Medulla oblongata (tissue), 1 donor: ENCODE measurements around the gene KCNMB1.
"Not testable (repeated sequence)": the region's sequence is repeated elsewhere in the genome, so short reads cannot be mapped to it uniquely, and the experiment has no call there.

Experiments used
- DNase-seq: peaks from one replicate; pipeline ENCODE4 v3.0.0-alpha.2; 2015; ENCODE audit errors: extremely low spot score

Gene KCNMB1

DNA sequence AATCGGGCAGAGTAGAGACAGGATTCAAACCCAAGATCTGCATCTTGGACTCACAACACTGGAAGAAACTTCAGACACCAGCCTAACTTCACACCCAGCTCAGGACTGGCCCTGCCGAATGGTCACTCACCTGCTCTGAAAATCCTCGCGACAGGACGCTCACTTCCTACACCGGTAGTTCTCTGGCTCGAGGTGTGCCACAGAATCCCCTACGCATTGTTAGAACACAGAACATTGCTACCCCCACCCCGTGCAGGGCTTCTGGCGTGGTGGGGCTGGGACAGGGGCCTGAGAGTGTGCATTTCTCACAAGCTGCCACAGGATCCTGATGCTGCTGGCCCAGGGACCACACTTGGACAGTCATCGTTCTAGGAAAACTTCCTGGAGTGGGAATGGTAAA, 12.1 kb downstream of the KCNMB1 start:
- no peak for DNase-seq

DNA sequence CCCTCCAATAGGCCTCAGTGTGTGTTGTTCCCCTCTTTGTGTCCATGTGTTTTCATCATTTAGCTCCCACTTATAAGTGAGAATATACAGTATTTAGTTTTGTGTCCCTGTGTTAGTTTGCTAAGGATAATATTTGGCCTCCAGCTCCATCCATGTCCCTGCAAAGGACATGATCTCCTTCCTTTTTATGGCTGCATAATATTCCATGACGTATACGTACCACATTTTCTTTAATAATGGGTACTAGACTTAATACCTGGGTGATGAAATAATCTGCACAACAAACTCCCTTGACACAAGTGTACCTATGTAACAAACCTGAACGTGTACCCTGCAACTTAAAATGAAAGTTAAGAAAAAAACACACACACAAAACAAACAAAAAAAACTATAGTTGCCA, 12.6 kb downstream of the KCNMB1 start:
- DNase-seq: not testable (repeated sequence)

DNA sequence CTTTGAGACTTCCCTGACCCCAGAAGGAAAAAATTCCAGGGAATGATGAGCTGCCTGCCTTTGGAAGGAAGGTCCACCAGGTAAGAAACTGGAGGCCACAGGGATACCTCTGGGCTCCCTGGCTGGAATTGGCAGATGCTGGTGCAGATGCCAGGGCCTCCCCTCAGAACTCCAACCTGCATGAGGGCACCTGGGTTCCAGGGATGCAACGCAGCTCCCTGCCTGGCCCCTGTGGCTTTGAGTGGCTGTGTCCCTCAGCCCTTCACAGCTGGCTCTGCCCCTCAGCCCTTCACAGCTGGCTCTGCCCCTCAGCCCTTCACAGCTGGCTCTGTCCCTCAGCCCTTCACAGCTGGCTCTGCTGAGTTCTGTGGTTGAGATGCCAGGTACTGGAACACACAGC, 13.9 kb downstream of the KCNMB1 start:
- no peak for DNase-seq

DNA sequence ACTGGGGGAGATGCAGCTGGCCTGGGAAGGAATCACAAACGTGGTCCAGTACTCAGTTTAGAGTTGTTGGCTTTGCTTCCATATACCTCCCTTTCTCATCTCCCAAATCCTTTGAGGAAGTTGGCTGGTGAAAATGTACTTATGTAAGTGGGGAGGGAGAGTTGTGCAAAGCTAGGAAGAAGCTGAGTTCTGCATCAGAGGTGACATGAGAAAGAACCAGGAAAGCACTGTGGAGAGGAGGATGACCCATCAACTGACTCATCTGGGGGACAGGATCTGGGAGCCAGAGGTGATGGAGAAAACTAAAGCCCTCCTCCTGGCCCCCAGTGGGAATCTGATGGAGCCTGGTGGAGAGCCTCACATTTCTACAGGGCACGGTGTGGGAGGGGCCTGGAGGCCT, 16.2 kb downstream of the KCNMB1 start:
- DNase-seq: no peak

DNA sequence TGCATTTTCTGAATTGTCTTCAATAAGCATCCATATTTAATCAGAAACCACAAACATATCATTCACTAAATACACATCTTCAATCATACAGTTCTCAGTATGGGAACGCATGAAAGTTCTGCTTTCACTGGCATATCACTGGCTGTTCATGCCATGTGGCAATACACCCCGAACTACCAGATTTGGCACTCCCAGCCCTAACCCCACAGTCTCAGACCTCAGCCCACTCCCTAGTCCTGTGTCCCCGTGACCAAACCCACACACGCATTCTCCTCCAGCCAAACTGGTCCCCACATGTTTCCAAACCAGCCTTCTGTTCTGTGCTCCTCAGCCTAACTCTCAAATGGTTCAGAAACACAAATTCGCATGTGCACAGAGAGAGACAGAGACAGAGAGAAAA, 20.6 kb downstream of the KCNMB1 start:
- DNase-seq: peak; percentile 65

DNA sequence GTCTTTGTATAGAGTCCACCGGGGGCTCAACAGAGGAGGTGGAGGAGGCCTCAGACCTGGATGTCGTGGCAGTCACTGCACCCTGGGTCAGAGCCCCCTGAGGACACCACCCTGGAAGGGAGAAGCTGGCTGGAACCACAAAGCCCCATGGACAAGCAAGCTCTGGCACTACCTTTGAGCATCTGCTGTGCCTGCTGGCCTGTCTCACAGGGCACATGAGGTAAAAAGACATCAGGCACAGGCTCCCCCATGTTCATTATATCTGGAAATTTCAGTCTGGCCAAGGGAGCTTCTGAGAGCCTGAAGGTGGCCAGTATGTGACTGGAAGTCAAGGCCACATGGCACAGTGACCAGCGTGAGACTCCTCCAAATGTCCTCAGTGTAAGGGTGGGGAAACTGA, 22.9 kb downstream of the KCNMB1 start:
- DNase-seq: no peak

DNA sequence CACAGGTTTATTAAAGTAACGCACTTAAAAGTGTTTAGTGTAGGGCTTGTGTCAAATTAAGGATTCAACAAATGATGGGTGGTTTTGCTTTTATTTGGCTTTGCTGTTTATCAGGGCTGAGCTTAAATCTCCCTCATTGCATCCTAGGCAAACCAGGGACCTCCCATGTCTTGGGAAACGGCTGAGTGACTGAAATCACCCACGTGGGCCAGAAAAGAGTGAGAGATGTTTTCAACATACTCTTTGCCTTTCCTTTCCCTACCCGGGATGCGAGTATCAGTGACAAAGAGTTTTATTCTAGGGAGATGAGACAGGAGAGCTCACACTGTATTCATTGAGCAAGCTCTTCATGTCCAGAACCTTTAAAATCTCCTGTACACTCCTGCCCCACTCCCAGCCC, 23.3 kb downstream of the KCNMB1 start:
- DNase-seq: no peak

DNA sequence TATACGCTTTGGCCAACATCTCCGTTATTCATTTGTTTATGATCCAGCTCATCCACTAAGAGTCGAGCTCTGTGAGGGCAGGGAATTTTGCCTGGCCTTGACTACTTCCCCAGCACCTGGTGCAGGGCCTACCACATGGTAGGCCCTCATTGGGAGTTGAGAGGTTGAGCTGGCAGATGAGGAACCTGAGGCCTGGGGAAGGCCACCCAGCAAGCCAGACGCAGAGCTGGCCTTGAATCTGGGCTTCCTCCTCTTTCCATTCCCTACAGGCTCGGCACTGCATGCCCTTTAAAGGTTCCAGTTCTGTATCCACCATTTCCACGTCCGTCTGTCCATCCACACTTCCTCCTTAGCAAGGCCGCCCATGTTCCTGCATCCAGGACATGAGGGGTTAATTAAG, 24.2 kb downstream of the KCNMB1 start:
- no peak for DNase-seq

DNA sequence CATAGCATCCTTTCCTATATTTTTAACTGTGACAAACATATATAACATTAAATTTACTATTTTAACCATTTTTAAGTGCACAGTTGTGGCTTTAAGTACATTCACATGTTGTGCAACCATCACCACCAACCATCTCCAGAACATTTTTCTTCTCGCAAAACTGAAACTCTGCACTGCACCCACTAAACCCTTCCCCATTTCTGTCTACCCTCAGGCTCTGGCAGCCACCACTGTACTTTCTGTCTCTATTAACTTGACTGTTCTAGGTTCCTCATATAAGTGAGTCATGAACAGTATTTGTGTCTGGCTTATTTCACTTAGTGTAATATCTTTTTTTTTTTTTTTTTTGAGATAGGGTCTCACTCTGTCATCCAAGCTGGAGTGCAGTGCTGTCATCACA, 25.5 kb downstream of the KCNMB1 start:
- peak; percentile 56 for DNase-seq

DNA sequence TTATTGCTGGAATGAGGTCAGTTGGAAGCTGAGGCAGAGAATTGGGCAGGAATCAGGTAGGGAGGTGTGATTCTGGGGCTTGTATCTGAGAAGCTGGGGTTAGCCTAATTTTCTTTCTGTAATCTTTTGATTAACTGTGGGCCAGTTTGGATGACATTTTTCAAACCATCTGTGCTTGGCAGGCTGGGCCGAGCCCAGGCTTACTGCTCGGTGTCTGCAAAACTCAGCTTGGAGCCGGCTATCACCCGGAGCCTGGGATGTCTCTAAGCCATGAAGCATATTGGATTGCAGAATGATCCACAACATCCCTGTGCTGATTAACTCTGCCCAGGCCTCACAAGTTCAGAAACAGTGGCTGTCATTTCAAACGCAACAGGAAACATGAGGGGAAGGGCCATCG, 26.5 kb downstream of the KCNMB1 start:
- DNase-seq: no peak

DNA sequence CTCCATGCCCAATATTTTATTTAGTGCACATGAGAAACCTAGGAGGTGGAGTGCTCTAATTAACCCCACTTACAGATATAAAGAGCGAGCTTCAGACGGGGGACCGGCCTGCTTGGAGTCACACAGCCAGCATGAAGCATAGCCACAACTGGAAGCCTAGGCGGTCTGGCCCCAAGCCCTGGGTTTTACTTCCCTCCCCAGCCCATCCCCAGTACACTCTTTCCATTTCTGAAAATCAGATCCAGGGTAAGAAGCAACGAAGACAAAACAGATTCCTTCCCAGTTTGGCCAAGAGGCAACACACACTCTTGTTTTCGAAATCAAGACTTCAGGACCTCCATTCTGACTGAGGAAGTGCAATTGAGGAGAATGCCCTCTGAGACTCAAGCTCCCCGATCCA, 27.1 kb downstream of the KCNMB1 start:
- DNase-seq: peak; percentile 54

DNA sequence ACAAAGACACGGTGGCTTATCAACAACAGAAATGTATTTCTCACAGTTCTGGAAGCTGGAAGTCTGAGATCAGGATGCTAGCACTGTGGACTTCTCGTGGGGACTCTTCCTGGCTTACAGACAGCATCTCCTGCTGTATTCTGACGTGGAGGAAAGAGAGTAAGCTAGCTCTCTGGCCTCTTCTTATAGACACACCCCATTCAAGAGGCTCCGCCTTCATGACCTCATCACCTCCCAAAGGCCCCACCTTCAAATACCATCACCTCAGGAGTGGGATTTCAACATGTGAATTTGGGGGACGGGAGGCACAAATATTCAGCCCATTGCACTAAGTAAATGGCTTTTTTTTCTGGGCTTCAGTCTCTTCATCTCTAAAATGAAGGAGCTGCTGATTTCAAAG, 27.6 kb downstream of the KCNMB1 start:
- no peak for DNase-seq

DNA sequence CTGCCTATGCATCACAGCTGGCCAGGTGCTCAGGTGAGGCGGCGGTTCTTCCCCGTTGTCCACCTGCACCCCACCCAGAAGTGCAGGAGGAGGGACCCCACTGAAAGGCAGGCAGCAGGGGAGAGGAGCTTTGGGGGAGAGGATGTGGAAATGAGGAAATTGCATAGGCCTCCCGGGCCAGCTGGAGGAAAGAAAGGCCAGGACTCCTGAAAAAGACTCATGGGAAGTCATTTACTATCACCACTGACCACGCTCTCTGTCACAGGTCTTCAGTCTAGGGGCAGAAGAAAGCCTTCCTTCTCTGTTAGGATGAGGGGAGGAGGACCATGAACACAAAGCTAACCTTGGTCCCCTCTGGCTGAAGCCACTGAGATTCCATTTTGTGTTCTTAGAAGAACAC, 28.1 kb downstream of the KCNMB1 start:
- DNase-seq: peak; percentile 38

DNA sequence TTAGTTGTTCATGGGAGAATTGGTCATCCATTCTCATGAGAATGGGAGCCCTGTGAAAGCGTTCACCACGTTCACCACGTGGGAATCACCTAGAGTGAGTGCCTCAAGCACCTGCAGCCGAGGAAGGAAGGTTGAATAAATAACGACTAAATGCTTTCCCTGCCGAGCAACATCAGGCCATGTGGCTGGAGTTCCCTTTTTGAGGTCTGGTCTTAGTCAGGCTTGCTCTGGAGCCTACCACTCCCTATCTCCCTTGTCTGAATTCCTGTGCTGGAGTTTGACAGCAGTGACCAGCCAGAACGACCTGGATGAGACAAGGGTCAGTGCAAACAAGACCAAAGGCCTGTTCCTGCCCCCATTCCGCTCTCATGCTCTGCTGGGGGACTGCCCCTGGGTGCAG, 28.5 kb downstream of the KCNMB1 start:
- DNase-seq: peak; percentile 60

DNA sequence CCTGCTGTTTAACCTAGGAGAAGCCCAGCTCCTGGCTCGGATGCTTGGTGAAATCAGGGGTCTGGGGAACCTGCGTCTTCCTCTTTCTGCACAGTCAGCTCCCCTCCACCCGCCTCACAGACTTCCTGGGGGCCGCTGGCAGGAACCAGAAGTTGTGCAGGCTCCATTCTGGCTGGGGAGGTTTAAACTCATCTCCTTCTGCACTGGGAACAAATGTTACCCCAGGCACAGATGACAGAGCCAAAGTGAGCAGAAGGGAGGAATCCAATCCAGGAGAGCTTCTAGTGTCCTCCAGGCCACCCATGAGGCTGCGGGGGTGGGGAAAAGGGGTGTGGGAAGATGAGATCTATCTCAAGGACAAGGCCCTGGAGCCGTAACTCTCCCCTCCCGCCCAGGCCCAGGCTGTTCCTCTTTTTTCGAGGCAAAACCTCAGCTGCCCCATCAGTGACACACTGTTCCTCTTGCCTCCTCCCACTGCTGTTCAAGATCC, 31.2 kb downstream of the KCNMB1 start:
- peak; percentile 76 for DNase-seq

DNA sequence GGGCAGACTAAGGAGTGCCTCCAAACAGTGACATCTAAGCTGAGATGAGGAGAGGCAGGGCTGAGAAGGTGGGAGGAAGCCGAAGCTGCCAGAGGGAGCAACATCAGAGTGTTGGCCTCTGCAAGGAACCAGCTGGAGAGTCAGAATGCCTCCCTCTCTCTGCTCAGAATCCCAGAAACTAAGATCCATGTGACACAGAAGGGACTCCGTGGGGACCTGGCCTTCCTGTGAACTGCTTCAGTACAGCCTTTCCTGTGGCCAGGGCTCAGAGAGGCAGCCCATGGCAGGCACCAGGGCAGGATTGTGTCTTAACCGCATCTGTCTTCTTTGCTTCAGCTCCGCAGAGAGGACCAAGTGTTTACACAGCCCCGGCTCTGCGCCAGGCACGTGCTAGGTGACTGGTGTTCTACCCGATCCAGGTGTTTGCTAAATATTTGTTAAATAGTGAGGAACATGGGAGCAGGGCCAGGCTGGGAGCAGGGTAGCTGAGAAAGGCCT, 33.5 kb downstream of the KCNMB1 start:
- DNase-seq: no peak

DNA sequence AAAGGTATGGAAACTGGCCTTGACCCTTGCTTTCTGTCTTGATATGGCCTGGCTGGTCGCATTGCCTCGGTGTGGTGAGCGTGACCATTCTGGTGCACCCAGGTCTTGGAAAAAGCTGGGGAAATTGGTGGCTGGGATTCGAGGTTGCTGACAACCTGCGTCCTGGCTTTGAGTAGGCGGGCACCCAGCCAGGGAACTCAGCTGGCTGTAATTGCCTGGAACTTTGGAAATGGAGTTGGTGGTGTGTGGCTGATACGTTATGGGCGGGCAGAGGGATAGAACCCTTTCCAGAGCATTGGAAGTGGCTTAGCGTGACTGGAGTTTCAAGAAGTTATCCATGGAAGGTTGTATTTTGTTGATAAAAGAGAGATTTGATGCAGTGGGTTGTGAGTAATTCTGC, 35.2 kb downstream of the KCNMB1 start:
- DNase-seq: no peak

DNA sequence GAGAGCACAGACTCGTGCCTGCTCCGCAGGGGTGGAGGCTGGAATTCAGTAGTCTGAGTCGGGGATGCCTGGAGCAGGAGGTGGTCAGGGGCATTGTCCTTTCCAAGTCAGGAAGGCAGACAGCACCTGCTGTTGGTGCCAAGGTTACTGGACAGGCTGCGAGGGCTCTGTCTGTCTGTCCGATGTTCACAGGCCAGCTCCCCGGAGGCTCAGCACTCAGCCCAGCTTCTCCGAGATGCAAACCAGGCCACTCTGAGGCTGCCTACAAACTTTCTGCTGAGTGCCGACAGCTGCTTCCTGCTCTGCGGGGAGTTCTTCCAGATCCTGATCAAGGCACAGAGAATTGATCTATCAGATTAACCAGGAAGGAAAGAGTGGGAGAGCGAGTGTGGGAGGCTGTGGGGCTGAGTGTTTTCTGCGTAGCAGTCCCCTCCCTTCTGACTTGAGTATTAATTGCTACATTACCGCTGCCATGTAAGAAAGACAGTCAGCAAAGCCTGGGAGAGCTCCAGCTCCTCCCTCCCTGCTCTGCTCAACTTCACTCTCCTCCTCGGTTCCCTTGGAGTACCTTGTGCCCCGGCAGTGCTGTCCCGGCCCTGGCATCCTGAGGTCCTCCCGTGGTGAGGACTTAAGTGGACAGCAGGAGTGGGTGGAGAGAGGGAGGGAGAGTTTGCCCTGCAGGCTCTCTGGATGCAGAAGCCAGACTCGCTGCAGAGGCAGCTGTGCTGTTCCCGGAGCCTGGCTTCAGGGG, 36.0 kb downstream of the KCNMB1 start:
- DNase-seq: no peak

DNA sequence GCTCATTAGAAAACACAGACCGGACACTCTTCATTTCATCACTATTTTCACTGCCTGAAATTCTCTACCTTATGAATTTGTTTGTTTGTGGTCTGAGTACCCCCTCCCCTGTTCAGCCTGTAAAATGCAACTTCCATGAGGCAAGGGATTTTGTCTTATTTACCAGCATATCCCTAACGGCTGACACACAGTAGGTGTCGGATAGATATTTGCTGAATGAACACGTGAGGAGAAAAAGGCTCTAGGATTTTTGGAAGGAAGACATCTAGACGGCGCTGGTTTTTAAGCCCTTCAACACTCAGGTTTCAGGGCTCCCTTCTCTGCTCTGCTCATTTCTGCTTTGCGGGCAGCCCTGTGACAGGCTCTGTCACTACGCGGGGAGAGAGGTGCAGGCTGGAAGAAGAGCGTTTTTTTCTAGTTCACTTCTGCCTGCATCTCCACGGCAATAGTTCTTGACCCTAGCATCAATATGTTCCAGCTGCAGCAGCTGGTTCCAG, 41.0 kb downstream of the KCNMB1 start:
- DNase-seq: peak; percentile 59

DNA sequence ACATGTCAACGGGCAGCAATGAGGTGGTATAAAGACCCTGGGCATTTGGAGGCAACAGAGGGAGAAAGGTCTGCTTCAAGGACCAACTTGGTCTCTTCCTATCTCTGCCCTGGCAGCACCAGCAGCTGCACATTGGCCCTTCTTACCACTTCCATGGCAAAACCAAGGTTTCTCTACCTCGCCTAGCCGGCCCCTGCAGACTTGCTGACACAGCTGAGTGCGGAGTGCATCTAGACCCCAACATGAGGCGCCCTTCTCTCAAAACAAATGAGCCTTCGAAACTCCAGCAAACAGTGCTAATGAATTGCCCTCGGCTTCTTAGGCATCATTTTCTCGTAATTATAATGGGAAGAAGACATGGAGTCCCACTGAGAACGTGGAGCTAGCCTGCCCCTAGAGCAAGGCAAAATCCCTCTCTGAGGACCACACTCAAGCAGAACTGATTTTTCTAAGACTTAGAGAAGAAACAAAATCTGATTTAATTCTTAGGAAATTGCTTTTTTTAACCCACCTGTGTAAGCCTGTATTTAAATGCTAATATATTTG, 42.1 kb downstream of the KCNMB1 start:
- DNase-seq: no peak

DNA sequence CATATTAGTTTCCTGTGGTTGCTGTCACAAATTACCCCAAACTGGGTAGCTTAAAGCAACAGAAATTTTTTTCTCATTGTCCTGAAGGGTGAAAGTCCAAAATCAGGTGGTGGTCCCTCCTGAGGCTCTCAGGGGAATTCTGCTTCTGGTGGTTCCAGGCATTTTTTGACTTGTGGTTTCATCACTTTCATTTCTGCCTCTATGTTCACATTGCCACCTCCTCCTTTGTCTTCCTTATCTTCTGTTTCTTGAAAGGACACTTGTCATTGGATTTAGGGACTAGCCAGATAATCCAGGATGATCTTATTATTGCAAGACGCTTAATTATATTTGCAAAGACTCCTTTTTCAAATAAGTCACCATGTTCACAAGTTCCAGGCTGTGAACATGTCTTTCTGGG, 43.2 kb downstream of the KCNMB1 start:
- DNase-seq: no peak

DNA sequence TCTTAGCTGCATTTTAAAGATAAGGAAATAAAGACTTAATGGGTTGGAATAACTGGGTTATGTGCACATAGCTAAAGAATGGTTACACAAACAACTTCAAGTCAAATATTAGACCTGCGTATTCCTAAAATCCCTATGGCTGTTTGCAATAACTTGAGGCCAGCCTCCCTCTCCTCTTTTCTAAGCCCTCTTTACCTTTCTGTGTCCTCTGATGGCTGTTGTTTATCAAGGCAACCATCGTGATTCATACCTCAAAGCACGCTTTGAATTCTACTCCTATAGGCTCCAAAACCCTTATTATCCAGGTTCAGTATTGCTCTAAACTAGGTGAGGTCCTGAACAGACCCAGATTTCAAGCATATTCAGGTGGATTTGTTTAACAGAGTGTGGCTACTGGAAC, 46.0 kb downstream of the KCNMB1 start:
- DNase-seq: no peak

DNA sequence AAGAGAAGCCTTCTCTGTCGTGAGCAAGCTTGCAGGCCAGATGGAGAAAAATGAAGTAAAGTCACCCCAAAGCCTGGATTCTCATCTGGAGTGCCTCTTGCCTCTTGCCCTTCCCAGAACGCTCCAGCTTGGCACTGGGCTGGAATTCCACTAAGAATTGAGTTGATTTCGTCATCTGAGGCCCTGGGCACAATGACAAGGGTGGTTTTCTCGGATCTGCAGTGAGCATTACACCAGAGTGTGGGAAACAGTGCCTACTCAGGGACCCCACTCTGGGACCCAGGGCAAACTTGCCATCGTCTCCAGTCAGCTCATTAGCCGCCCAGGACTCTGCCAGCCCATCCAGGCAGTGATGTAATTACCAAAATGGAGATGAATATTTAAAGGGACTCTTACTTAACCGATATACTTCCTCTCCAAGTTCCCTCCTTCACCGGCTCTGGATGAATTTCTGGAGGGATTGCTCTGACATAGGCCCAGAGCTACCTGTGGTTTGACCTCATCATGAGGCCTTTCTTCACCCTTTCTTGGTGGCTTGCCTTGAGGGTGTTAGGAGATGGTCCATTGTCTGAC, 46.9 kb downstream of the KCNMB1 start:
- no peak for DNase-seq
